B cell (primary cell): ENCODE data around the gene PHRF1. TPM values are rescaled to one million over a fixed set of nuclear protein-coding genes. Genes with fewer than 3 reads are reported as not detected.

Experiments used
- ATAC-seq: fragments of 200-7000 bp; cut with Tn5 transposase; one replicate; pipeline ENCODE4 v1.10.0; 2021; ENCODE audit warnings: low read depth, mild to moderate bottlenecking, moderate number of reproducible peaks, moderate library complexity
- CTCF ChIA-PET: fragments of 350-600 bp; sonication (Branson Sonifier 250); formaldehyde crosslinking; loops from one replicate; lab custom pipeline; 2021; ENCODE audit warnings: antibody characterized with exemption, inconsistent platforms; lab: Charles Lee
- POLR2A ChIA-PET: fragments of 350-600 bp; sonication (Branson Sonifier 250); formaldehyde crosslinking; loops from one replicate; lab custom pipeline; 2021; ENCODE audit warnings: antibody characterized with exemption; lab: Charles Lee
- DNase-seq: peaks from one replicate; pipeline ENCODE4 v3.0.0; 2013
- H2AFZ ChIP-seq: 2 replicates; pipeline ENCODE4 v1.6.1; 2012; ENCODE audit warnings: mild to moderate bottlenecking, low read depth, low read length; ENCODE audit not compliant: insufficient read depth, poor library complexity, severe bottlenecking
- H3K27ac ChIP-seq, 2 donors: 1 replicate in 1 of 2; 2 replicates in 1 of 2; pipeline ENCODE4 v1.5.1; 2012 to 2013; ENCODE audit warnings: low read length in 2 of 2, mild to moderate bottlenecking in 2 of 2, moderate library complexity in 1 of 2
- H3K27me3 ChIP-seq, 4 experiments: fragments of 200-600 bp in 1 of 4; sonication (generic) in 1 of 4; replicated peaks in 1 of 4; 1 replicate in 2 of 4; 2 replicates in 2 of 4; pipeline versions ENCODE4 v1.6.1 to v1.7.0; 2013 to 2016; ENCODE audit warnings: low read length in 3 of 4, mild to moderate bottlenecking in 2 of 4, mixed read lengths in 1 of 4, moderate library complexity in 1 of 4; ENCODE audit not compliant: insufficient read depth in 4 of 4, control insufficient read depth in 3 of 4; ENCODE audit errors: control extremely low read depth in 1 of 4
- H3K36me3 ChIP-seq, 2 experiments: replicated peaks in 1 of 2; 1 replicate in 1 of 2; 2 replicates in 1 of 2; pipeline versions ENCODE4 v1.6.1 to v1.7.1; 2013; ENCODE audit warnings: low read length in 1 of 2; ENCODE audit not compliant: insufficient read depth in 2 of 2, control insufficient read depth in 1 of 2; ENCODE audit errors: control extremely low read depth in 1 of 2, extremely low read depth in 1 of 2
- H3K4me1 ChIP-seq, 2 donors: fragments of 200-600 bp in 1 of 2; sonication (generic) in 1 of 2; 1 replicate in 1 of 2; 2 replicates in 1 of 2; pipeline versions ENCODE4 v1.5.1 to v1.6.1; 2013 to 2017; ENCODE audit warnings: low read length in 2 of 2; ENCODE audit not compliant: control insufficient read depth in 2 of 2, insufficient read depth in 2 of 2
- H3K4me2 ChIP-seq: replicated peaks from 2 replicates; pipeline ENCODE3; 2012; ENCODE audit warnings: mild to moderate bottlenecking, low read depth, low read length; ENCODE audit not compliant: poor library complexity, severe bottlenecking
- H3K4me3 ChIP-seq, 5 experiments: fragments of 200-600 bp in 1 of 5; sonication (generic) in 1 of 5; 1 replicate in 3 of 5; 2 replicates in 2 of 5; pipeline versions ENCODE4 v1.5.1 to v1.7.0; 2011 to 2016; ENCODE audit warnings: low read length in 4 of 5, mild to moderate bottlenecking in 4 of 5, low read depth in 2 of 5, control low read depth in 1 of 5, moderate library complexity in 1 of 5; ENCODE audit not compliant: insufficient read depth in 1 of 5; ENCODE audit errors: control extremely low read depth in 1 of 5, extremely low read depth in 1 of 5
- H3K79me2 ChIP-seq: fragments of 200-600 bp; sonication (generic); one replicate; pipeline ENCODE4 v1.6.0; 2016; ENCODE audit warnings: low read length; ENCODE audit not compliant: control insufficient read depth, insufficient read depth
- H3K9ac ChIP-seq: fragments of 200-600 bp; sonication (generic); 2 replicates; pipeline ENCODE4 v1.6.1; 2017; ENCODE audit warnings: mild to moderate bottlenecking, low read length, moderate library complexity
- H3K9me3 ChIP-seq, 3 donors: one replicate each; pipeline versions ENCODE4 v1.6.1 to v1.7.1; 2013; ENCODE audit warnings: low read length in 2 of 3; ENCODE audit not compliant: control insufficient read depth in 2 of 3, insufficient read depth in 1 of 3; ENCODE audit errors: control extremely low read depth in 1 of 3
- H4K20me1 ChIP-seq: 2 replicates; pipeline ENCODE4 v1.6.0; 2012; ENCODE audit warnings: mild to moderate bottlenecking, low read length; ENCODE audit not compliant: insufficient read depth, control insufficient read depth, poor library complexity, severe bottlenecking
- H3K27ac Mint-ChIP-seq: one replicate; pipeline ENCODE4 v1.8.0; 2021; ENCODE audit warnings: mixed read lengths
- H3K27me3 Mint-ChIP-seq: one replicate; pipeline ENCODE4 v1.8.0; 2021; ENCODE audit warnings: mixed read lengths
- H3K4me1 Mint-ChIP-seq: one replicate; pipeline ENCODE4 v1.8.0; 2021; ENCODE audit warnings: mixed read lengths
- H3K4me3 Mint-ChIP-seq: one replicate; pipeline ENCODE4 v1.8.0; 2021; ENCODE audit warnings: mixed read lengths
- H3K9me3 Mint-ChIP-seq: one replicate; pipeline ENCODE4 v1.8.0; 2022; ENCODE audit warnings: mixed read lengths; ENCODE audit not compliant: insufficient read depth
- EZH2 ChIP-seq: IDR thresholded peaks from 2 replicates; pipeline ENCODE4 v1.6.1; 2012; ENCODE audit warnings: borderline replicate concordance, low read depth, mild to moderate bottlenecking, moderate library complexity, low read length; ENCODE audit not compliant: insufficient read depth, poor library complexity, severe bottlenecking
- WGBS: methylation state at CpG from one replicate; pipeline ENCODE4 v1.1.5; 2013; ENCODE audit warnings: missing lambda C conversion rate; ENCODE audit not compliant: insufficient coverage; 5-methylcytosine and 5-hydroxymethylcytosine counted together
- intact Hi-C: fragments of 100-400 bp; cut with micrococcal nuclease; formaldehyde crosslinking; loops from one replicate; pipeline ENCODE4 v1.10.0; 2022
- polyA minus RNA-seq: library from RNA; depleted of rRNA, polyadenylated mRNA; stranded (reverse); fragments of >200 nt; gene quantifications from 2 replicates; pipeline ENCODE4 v1.2.3, GENCODE V29; 2012
- polyA plus RNA-seq: library from polyadenylated mRNA; depleted of rRNA; stranded (reverse); fragments of >200 nt; gene quantifications from 2 replicates; pipeline ENCODE4 v1.2.3, GENCODE V29; 2012
- total RNA-seq, 2 donors: library from RNA; stranded (reverse); fragments of 120-200 nt in 1 of 2; gene quantifications; 1 replicate in 1 of 2; 2 replicates in 1 of 2; pipeline versions ENCODE4 v1.2.3 to v1.2.4, GENCODE V29; 2013 to 2022
- TF ChIP-seq, protein P1 (sequence below): fragments of 200-600 bp; IDR thresholded peaks from one replicate; pipeline ENCODE4 v1.8.0; 2022; ENCODE audit warnings: antibody characterized with exemption, mild to moderate bottlenecking

The PHRF1 gene
- 57.9 and 63.5 TPM in 2 replicates for total RNA-seq
- total RNA-seq (2013) = 21.3 TPM
- 21.2 and 22.3 TPM in 2 replicates for polyA plus RNA-seq
- 53.0 and 64.0 TPM in 2 replicates for polyA minus RNA-seq

DNA sequence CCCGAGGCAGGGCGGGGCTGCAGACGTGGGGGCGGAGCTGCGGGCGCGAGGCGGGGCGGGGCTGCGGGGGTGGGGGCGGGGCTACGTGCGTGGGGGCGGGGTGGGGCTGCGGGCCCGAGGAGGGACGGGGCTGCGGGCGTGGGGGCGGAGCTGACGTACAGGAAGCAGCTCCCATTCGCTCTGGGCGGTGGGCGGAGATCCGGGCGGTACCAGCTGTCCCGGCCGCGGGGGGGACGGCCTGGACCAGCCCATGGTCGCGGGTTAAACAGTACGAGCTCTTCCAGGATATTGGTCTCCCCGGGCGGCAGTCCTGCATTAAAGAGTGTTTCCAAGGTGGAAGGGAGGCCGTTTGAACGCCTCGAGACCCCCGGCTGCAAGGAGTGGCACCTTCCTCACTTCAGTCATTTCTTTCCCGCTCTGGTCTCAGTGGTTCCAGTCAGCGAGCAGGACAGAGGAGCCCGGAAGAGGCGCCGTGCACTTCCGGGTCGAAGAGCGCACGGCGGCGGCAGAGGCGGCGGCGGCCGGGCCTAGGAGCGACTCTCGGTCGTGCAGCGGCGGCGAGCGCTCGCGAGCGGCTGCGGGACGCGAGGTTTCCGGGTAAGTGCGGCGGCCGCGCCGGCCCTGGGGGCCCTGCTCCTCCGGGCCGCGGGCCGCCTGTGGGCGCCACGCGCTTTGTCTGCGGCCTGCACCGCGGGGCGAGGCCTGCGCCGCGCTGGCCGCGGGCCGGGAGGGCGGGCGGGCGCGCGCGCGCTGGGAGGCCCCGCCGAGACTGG lies at the start of gene PHRF1:
Gene PHRF1, plus strand, starts transcription at position 475 of the 773 bp plus-strand sequence. CDS start 5,043 bp downstream, outside the sequence.
- peaks cover 0 to 3% (median 0%) of the 10 kb centered on the region in 3 donors for H3K9me3 ChIP-seq
- ATAC-seq (peak; percentile 87), DNase-seq (peak; percentile 98)
- H3K4me3 ChIP-seq = peak within 1 kb of the TSS; percentile 65 to 95 (median 86)
- under 1% methylated on average over 92 of the region's 99 CpGs for WGBS
- H3K27ac ChIP-seq = peak within 1 kb of the TSS; percentile 97 to 98
- H3K36me3 ChIP-seq = peaks cover 1 to 3% of the 10 kb centered on the region in 2 experiments
- TF ChIP-seq EZH2 = no peak
- TF ChIP-seq, protein P1, sequence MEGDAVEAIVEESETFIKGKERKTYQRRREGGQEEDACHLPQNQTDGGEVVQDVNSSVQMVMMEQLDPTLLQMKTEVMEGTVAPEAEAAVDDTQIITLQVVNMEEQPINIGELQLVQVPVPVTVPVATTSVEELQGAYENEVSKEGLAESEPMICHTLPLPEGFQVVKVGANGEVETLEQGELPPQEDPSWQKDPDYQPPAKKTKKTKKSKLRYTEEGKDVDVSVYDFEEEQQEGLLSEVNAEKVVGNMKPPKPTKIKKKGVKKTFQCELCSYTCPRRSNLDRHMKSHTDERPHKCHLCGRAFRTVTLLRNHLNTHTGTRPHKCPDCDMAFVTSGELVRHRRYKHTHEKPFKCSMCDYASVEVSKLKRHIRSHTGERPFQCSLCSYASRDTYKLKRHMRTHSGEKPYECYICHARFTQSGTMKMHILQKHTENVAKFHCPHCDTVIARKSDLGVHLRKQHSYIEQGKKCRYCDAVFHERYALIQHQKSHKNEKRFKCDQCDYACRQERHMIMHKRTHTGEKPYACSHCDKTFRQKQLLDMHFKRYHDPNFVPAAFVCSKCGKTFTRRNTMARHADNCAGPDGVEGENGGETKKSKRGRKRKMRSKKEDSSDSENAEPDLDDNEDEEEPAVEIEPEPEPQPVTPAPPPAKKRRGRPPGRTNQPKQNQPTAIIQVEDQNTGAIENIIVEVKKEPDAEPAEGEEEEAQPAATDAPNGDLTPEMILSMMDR = no peak
- peaks cover 45% of the 10 kb centered on the region for H3K79me2 ChIP-seq
- peak within 1 kb of the TSS; percentile 98 for H3K4me2 ChIP-seq
- H4K20me1 ChIP-seq = peaks cover 53% of the 10 kb centered on the region
- H3K27me3 ChIP-seq = peaks cover 0 to 18% (median 8%) of the 10 kb centered on the region in 4 experiments
- peak within 1 kb of the TSS; percentile 95 for H2AFZ ChIP-seq
- Mint-ChIP-seq H3K27ac (peak within 1 kb of the TSS; percentile 99), H3K27me3 (peaks cover 15% of the 10 kb centered on the region), H3K4me3 (peak within 1 kb of the TSS; percentile 93), H3K4me1 (peaks cover 44% of the 10 kb centered on the region), H3K9me3 (no peaks in the 10 kb centered on the region)
- ChIA-PET CTCF (interaction anchor here (0.6 to 2.3 kb wide), 11 partner anchors 8 to 243 kb away, joined by 3 to 5 read pairs (median 3); partner anchors contain the start of genes HRAS and LRRC56), POLR2A (interaction anchor here (0.6 to 1.9 kb wide), 13 partner anchors 10 to 307 kb away, joined by 3 to 26 read pairs (median 5); partner anchors contain the start of genes DEAF1, HRAS, IRF7 and LRRC56)
- peaks cover 30 to 44% of the 10 kb centered on the region in 2 donors for H3K4me1 ChIP-seq
- H3K9ac ChIP-seq = peak within 1 kb of the TSS; percentile 85
- intact Hi-C loops = loop anchor here (1.0 to 10.0 kb wide), 6 partner anchors 8 to 809 kb away; partner anchors contain the start of genes BRSK2, LMNTD2, LRRC56 and RASSF7
